Parathyroid adenoma (tissue), 2 donors: ENCODE results near the gene ESRRB.

Source experiments
- H2AFZ ChIP-seq: fragments of 300-600 bp; sonication (generic); one replicate; pipeline ENCODE4 v1.7.0; 2017; ENCODE audit warnings: antibody characterized with exemption, mild to moderate bottlenecking
- H3K27ac ChIP-seq: fragments of 300-600 bp; sonication (generic); one replicate; pipeline ENCODE4 v1.7.0; 2017
- H3K27me3 ChIP-seq: fragments of 300-600 bp; sonication (generic); one replicate; pipeline ENCODE4 v1.7.0; 2017; ENCODE audit warnings: low read length; ENCODE audit not compliant: control insufficient read depth, insufficient read depth
- H3K36me3 ChIP-seq: fragments of 300-600 bp; sonication (generic); one replicate; pipeline ENCODE4 v1.7.0; 2017; ENCODE audit warnings: low read length; ENCODE audit not compliant: control insufficient read depth, insufficient read depth
- H3K4me1 ChIP-seq: fragments of 300-600 bp; sonication (generic); one replicate; pipeline ENCODE4 v1.7.0; 2017; ENCODE audit warnings: control low read depth
- H3K4me2 ChIP-seq: fragments of 300-600 bp; sonication (generic); one replicate; pipeline ENCODE4 v1.7.0; 2017; ENCODE audit warnings: low read length
- H3K4me3 ChIP-seq: fragments of 300-600 bp; sonication (generic); one replicate; pipeline ENCODE4 v1.7.0; 2017; ENCODE audit warnings: low read depth, low read length
- H3K79me2 ChIP-seq: fragments of 300-600 bp; sonication (generic); one replicate; pipeline ENCODE4 v1.7.0; 2017; ENCODE audit warnings: control low read depth
- H3K9ac ChIP-seq: fragments of 300-600 bp; sonication (generic); one replicate; pipeline ENCODE4 v1.7.0; 2017; ENCODE audit warnings: mild to moderate bottlenecking
- H3K9me3 ChIP-seq: fragments of 300-600 bp; sonication (generic); one replicate; pipeline ENCODE4 v1.7.0; 2017; ENCODE audit warnings: low read length; ENCODE audit not compliant: control insufficient read depth
- CTCF ChIP-seq: fragments of 300-600 bp; sonication (generic); IDR thresholded peaks from one replicate; pipeline ENCODE4 v1.7.0; 2017; ENCODE audit warnings: antibody characterized with exemption, mild to moderate bottlenecking
- donor health status: primary hyperparathyroidism.

Gene ESRRB

GRCh38 chr14:76351941-76352340 is 24.0 kb upstream of the ESRRB start:
- Histone ChIP-seq H3K4me1 (no peaks in the 10 kb centered on the region), H3K4me3 (no peak overlapping the region), H3K27me3 (no peaks in the 10 kb centered on the region), H3K79me2 (no peaks in the 10 kb centered on the region), H3K4me2 (no peak overlapping the region), H2AFZ (no peak overlapping the region), H3K36me3 (no peaks in the 10 kb centered on the region), H3K27ac (no peak overlapping the region), H3K9ac (no peak overlapping the region), H3K9me3 (no peaks in the 10 kb centered on the region)
- TF ChIP-seq CTCF: no peak

DNA sequence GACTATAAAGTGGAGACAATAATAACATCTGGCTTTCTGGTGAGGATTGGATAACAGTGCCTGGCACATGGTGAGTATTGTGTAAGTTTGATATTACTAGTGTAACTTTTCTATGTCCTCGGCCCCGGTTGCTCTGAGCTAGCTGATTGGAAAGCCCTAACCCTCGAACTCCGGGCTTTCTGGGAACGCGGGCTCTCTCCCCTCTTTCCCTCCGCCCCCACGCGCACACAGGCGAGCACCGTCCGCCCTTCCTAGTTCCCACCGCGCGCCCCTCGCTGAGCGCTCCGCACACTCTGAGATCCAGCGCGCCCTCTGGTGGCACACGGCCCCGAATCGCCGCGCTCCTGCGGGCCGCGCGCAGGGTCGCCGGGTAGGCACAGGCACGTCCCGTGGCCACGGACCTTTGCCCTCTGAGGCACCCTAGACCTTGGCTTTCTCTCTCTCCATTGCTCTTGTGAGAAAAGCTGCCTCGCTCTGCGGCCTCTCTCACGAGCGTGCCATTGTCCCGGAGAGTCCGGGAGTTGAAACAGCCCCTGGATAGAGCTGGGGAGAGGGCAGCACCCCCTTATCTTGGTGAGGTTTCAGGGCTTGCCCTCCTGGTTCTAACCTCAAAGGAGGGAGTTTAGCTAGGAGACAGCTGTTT is 23.2 kb upstream of the ESRRB start:
- Histone ChIP-seq H3K9me3 (no peaks in the 10 kb centered on the region), H3K4me2 (peak overlapping the region; percentile 53), H3K27me3 (no peaks in the 10 kb centered on the region), H3K4me1 (no peaks in the 10 kb centered on the region), H3K79me2 (no peaks in the 10 kb centered on the region), H3K27ac (no peak overlapping the region), H3K4me3 (no peak overlapping the region), H3K9ac (no peak overlapping the region), H2AFZ (peak overlapping the region; percentile 72), H3K36me3 (no peaks in the 10 kb centered on the region)
- TF ChIP-seq CTCF: peak; percentile 87

- H3K4me1 ChIP-seq: no peaks in the 10 kb centered on the region
- no peak overlapping the region for H3K9ac ChIP-seq
- no peak overlapping the region for H3K27ac ChIP-seq
- TF ChIP-seq CTCF: no peak
- H3K36me3 ChIP-seq: no peaks in the 10 kb centered on the region
- H3K9me3 ChIP-seq: no peaks in the 10 kb centered on the region
- H3K4me3 ChIP-seq: no peak overlapping the region
- H3K27me3 ChIP-seq: no peaks in the 10 kb centered on the region
- no peaks in the 10 kb centered on the region for H3K79me2 ChIP-seq
- no peak overlapping the region for H2AFZ ChIP-seq
- H3K4me2 ChIP-seq: no peak overlapping the region
Observed at GRCh38 chr14:76354310-76354709, 21.6 kb upstream of the ESRRB start.

- H2AFZ ChIP-seq: no peak overlapping the region
- no peak overlapping the region for H3K4me2 ChIP-seq
- no peak overlapping the region for H3K27ac ChIP-seq
- no peak overlapping the region for H3K9ac ChIP-seq
- H3K27me3 ChIP-seq: no peaks in the 10 kb centered on the region
- H3K9me3 ChIP-seq: no peaks in the 10 kb centered on the region
- H3K36me3 ChIP-seq: no peaks in the 10 kb centered on the region
- H3K4me3 ChIP-seq: no peak overlapping the region
- H3K4me1 ChIP-seq: no peaks in the 10 kb centered on the region
- no peaks in the 10 kb centered on the region for H3K79me2 ChIP-seq
- TF ChIP-seq CTCF: no peak
Observed at GRCh38 chr14:76355771-76356170, 20.2 kb upstream of the ESRRB start.

- Histone ChIP-seq H3K27ac (no peak overlapping the region), H3K27me3 (no peaks in the 10 kb centered on the region), H3K4me3 (no peak overlapping the region), H3K9ac (no peak overlapping the region), H3K79me2 (no peaks in the 10 kb centered on the region), H3K36me3 (no peaks in the 10 kb centered on the region), H3K4me2 (no peak overlapping the region), H3K9me3 (no peaks in the 10 kb centered on the region), H2AFZ (no peak overlapping the region), H3K4me1 (no peaks in the 10 kb centered on the region)
- no peak for TF ChIP-seq CTCF
Observed at GRCh38 chr14:76371066-76371465, 4.9 kb upstream of the ESRRB start.
